ENCODE data around the gene SLCO2A1.

DNA sequence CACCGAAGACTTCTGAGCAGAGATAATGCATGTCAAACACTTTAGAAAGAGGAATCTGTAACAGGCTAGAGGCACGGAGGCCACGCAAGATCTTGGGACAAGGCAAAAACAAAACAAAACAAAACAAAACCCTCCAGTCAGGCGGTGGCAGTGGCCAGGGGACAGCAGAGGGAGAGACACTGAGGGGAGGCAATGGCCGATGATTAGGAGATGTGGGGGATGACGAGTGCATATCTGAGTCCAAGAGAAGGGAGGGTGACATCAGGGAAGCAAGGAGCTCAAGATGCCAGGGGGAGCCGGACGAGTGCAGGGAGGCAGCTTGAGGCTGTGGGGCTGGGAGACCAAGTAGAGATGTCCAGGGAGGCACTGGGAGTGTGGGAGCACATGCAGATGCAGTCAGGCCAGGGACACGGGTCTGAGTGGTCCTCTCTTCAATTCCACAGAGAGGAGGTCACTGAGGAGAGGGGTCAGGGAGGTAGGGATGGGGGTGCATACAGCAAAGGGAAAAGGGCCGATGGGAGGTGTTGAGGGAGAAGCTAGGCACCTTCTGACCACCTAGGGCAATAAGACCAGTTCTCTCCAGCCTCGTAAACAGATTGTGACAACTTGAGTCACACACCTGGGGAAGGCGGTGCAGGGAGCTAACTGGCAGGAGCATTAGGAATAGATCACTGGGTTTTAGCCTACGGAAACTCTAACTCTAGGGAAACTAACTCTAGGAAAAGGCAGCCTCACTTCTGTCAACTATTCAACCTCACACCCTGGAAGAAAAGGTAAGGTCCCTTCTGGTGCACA is 29.6 kb downstream of the SLCO2A1 start:
- TF ChIP-seq CTCF (IDR thresholded peaks at IDR 0.05): no peak
- TF ChIP-seq POLR2A (IDR thresholded peaks at IDR 0.05): no peak

All from Peyer's patch (tissue), 4 donors.